A673 (cell line): ENCODE results near the gene MVB12B. TPM values are rescaled to one million over a fixed set of nuclear protein-coding genes. Genes with fewer than 3 reads are reported as not detected.

ENCODE experiments used
- BruUV-seq: library from RNA; stranded (reverse); fragments of 400-500 nt; replicated peaks from 2 replicates; lab custom pipeline; 2021; lab: Mats Ljungman, UMichigan
- CTCF ChIA-PET: fragments of 300-600 bp; sonication (Branson Sonifier 250); formaldehyde crosslinking; loops from one replicate; lab custom pipeline; 2022; ENCODE audit warnings: antibody characterized with exemption; lab: Charles Lee
- POLR2A ChIA-PET: fragments of 300-600 bp; sonication (Branson Sonifier 250); formaldehyde crosslinking; loops from one replicate; lab custom pipeline; 2022; ENCODE audit warnings: antibody characterized with exemption; ENCODE audit not compliant: low non-redundant PET; lab: Charles Lee
- DNase-seq: peaks from one replicate; pipeline ENCODE4 v3.0.0-alpha.2; 2015; ENCODE audit warnings: low spot score
- H3K27ac ChIP-seq: fragments of 200-600 bp; sonication (generic); 2 replicates; pipeline ENCODE4 v1.5.1; 2016; ENCODE audit warnings: mixed run types, low read depth, mild to moderate bottlenecking, mixed read lengths, antibody characterized with exemption, low read length; ENCODE audit not compliant: poor library complexity, severe bottlenecking
- H3K27me3 ChIP-seq: fragments of 200-600 bp; sonication (generic); replicated peaks from 2 replicates; pipeline ENCODE4 v1.6.1; 2017; ENCODE audit warnings: mixed run types, low read depth, mild to moderate bottlenecking, mixed read lengths, antibody characterized with exemption, low read length; ENCODE audit not compliant: insufficient read depth, poor library complexity
- H3K36me3 ChIP-seq: fragments of 200-600 bp; sonication (generic); 2 replicates; pipeline ENCODE4 v1.6.1; 2016; ENCODE audit warnings: mixed run types, mild to moderate bottlenecking, mixed read lengths, antibody characterized with exemption, low read length; ENCODE audit not compliant: insufficient read depth, poor library complexity, severe bottlenecking
- H3K4me1 ChIP-seq: fragments of 200-600 bp; sonication (generic); 2 replicates; pipeline ENCODE4 v1.6.1; 2017; ENCODE audit warnings: mixed run types, mild to moderate bottlenecking, mixed read lengths, antibody characterized with exemption, low read length; ENCODE audit not compliant: insufficient read depth, poor library complexity, severe bottlenecking
- H3K4me3 ChIP-seq: fragments of 200-600 bp; sonication (generic); 2 replicates; pipeline ENCODE4 v1.5.1; 2016; ENCODE audit warnings: low read depth, mixed run types, mild to moderate bottlenecking, mixed read lengths, low read length; ENCODE audit not compliant: poor library complexity, severe bottlenecking
- H3K9me3 ChIP-seq: fragments of 200-600 bp; sonication (generic); 2 replicates; pipeline ENCODE4 v1.6.1; 2016; ENCODE audit warnings: mixed run types, low read depth, mild to moderate bottlenecking, mixed read lengths, antibody characterized with exemption, low read length; ENCODE audit not compliant: poor library complexity, severe bottlenecking
- EZH2 ChIP-seq: fragments of 200-600 bp; sonication (generic); IDR thresholded peaks from 2 replicates; pipeline ENCODE4 v1.6.1; 2017; ENCODE audit warnings: borderline replicate concordance, low read depth, mild to moderate bottlenecking, mixed read lengths, antibody characterized with exemption, low read length; ENCODE audit not compliant: poor library complexity, severe bottlenecking
- intact Hi-C: fragments of 100-400 bp; cut with micrococcal nuclease; formaldehyde crosslinking; loops from one replicate; pipeline ENCODE4 v1.10.0; 2022; ENCODE audit not compliant: unreplicated experiment
- total RNA-seq: library from RNA; stranded (reverse); gene quantifications from 2 replicates; pipeline ENCODE4 v1.2.3, GENCODE V29; 2021
- TF ChIP-seq, protein P1 (sequence below): fragments of 300-800, 200-600 bp; sonication (generic); conservative IDR thresholded peaks from 2 replicates; pipeline ENCODE4 v1.5.1; 2017; ENCODE audit warnings: low read depth, mild to moderate bottlenecking, antibody characterized with exemption, low read length, moderate library complexity, mixed read lengths

The MVB12B gene
- total RNA-seq, 1 experiment from 2014 or later = 12.3 TPM

DNA sequence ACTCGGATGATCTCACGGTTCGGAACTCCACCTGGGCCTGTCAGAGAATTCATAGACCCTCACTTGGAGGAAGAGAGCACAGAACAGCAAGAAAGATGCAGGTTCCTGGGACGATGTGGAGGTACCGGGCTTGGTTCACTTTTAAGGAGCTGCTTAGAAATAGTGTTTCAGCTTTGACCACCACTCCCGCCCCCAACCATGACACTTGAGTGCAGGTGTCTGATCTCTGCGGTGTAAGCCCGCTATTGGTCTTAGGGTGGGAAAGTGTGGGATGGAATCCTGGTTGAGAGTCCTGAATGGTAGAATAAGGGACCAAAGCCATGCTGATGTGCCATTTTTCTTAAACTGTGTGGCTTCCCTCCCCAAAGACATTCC, 189.9 kb downstream of the MVB12B start:
- POLR2A ChIA-PET = no interaction called here
- intact Hi-C loops = no loop called here
- BruUV-seq = no TSS peak
- no peak for DNase-seq
- no peaks in the 10 kb centered on the region for H3K9me3 ChIP-seq
- H3K27ac ChIP-seq = no peak overlapping the region
- no peak for TF ChIP-seq EZH2
- TF ChIP-seq, protein P1, sequence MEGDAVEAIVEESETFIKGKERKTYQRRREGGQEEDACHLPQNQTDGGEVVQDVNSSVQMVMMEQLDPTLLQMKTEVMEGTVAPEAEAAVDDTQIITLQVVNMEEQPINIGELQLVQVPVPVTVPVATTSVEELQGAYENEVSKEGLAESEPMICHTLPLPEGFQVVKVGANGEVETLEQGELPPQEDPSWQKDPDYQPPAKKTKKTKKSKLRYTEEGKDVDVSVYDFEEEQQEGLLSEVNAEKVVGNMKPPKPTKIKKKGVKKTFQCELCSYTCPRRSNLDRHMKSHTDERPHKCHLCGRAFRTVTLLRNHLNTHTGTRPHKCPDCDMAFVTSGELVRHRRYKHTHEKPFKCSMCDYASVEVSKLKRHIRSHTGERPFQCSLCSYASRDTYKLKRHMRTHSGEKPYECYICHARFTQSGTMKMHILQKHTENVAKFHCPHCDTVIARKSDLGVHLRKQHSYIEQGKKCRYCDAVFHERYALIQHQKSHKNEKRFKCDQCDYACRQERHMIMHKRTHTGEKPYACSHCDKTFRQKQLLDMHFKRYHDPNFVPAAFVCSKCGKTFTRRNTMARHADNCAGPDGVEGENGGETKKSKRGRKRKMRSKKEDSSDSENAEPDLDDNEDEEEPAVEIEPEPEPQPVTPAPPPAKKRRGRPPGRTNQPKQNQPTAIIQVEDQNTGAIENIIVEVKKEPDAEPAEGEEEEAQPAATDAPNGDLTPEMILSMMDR = no peak
- H3K4me3 ChIP-seq = no peak overlapping the region
- peaks cover 12% of the 10 kb centered on the region for H3K4me1 ChIP-seq
- CTCF ChIA-PET = no interaction called here
- peaks cover 56% of the 10 kb centered on the region for H3K27me3 ChIP-seq
- H3K36me3 ChIP-seq = no peaks in the 10 kb centered on the region

DNA sequence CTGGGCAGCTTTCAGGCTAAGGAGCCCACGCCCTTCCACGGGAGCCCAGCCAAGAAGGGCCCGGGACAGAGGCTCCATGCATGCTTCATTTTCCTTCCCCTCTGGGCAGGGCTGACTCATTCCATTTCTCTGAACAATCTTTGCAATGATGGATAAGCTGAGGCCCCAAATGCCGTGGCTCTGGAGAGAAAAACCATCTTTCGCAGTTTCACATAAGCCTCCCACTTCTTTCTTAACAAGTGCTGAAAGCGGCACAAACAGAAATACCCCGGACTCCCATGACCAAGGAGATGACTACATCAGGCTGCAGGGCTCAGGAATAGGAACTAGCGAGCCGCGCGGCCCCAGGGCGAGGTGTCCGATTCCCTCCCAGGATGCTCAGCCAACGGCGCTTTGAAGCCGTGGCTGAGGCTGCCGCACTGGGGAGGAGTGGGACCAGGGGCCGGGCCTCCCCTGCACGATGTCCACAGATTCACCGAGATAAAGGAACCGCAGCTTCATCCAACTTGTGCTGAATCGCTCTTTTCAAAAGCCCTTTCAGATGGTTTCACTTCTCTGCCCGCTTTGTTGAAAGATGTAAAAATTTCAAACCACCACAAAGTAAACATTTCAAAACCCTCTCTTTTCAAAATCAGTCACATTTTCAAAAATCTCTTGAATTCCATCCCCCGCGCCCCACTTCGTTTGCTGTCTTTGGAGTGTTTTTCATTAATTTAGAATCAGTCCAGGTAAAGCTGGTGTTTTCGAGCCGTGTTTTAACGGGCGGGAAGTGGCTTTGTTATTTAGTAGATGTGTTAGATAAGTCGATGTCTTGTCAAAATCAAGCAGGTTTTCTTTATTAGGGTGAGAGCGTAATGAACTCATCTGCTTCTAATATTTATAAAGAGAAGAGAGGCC, 190.6 kb downstream of the MVB12B start:
- peak; percentile 35 for DNase-seq
- peak overlapping the region; percentile 23 for H3K4me3 ChIP-seq
- POLR2A ChIA-PET = no interaction called here
- H3K9me3 ChIP-seq = no peaks in the 10 kb centered on the region
- intact Hi-C loops = no loop called here
- H3K4me1 ChIP-seq = peaks cover 12% of the 10 kb centered on the region
- BruUV-seq = no TSS peak
- H3K27ac ChIP-seq = no peak overlapping the region
- no peaks in the 10 kb centered on the region for H3K36me3 ChIP-seq
- CTCF ChIA-PET = no interaction called here
- TF ChIP-seq EZH2 = peak; percentile 86
- TF ChIP-seq, protein P1 = no peak
- H3K27me3 ChIP-seq = peaks cover 55% of the 10 kb centered on the region

DNA sequence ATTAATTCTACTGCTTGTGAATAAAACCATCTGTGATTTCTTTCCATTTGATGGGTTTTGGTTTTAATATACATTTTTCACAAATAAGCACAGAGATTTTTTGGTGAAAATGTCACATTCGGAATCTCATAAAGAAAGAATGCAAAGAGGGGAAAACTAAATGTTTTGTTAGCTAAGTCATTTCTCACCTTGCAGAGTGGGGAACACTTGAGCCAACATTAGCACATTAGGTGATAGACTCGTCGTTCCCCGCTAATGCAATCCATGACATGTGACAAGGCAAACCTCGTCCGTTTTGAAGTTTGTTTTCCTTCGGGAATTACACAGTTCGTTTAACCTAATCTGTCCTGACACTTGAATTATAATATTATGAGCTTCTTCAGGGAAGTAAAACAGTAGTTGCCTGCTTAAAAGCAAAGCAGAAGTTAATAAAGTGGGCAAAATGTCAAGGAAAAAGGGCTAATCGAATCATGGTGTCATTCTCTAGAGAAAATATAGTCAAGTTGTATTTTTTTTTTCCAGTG, 191.3 kb downstream of the MVB12B start:
- no TSS peak for BruUV-seq
- TF ChIP-seq, protein P1 = no peak
- no peak for TF ChIP-seq EZH2
- intact Hi-C loops = no loop called here
- H3K36me3 ChIP-seq = no peaks in the 10 kb centered on the region
- H3K4me1 ChIP-seq = peaks cover 12% of the 10 kb centered on the region
- H3K27ac ChIP-seq = no peak overlapping the region
- CTCF ChIA-PET = no interaction called here
- POLR2A ChIA-PET = no interaction called here
- no peak overlapping the region for H3K4me3 ChIP-seq
- no peak for DNase-seq
- H3K9me3 ChIP-seq = no peaks in the 10 kb centered on the region
- H3K27me3 ChIP-seq = peaks cover 54% of the 10 kb centered on the region
